Neural progenitor cell (in vitro differentiated cells): ENCODE results near the gene SLC9A5. TPM values are rescaled to one million over a fixed set of nuclear protein-coding genes. Genes with fewer than 3 reads are reported as not detected.

Source experiments
- DNase-seq: peaks from one replicate; pipeline ENCODE4 v3.0.0-alpha.2; 2016; ENCODE audit warnings: low spot score
- H2AFZ ChIP-seq: fragments of 200-600 bp; sonication (generic); replicated peaks from 2 replicates; pipeline ENCODE4 v1.6.1; 2016; ENCODE audit warnings: antibody characterized with exemption
- H3F3A ChIP-seq: fragments of 200-600 bp; sonication (generic); 2 replicates; pipeline ENCODE4 v1.6.1; 2016; ENCODE audit warnings: antibody characterized with exemption, low read depth
- H3K27ac ChIP-seq: fragments of 200-600 bp; sonication (generic); 2 replicates; pipeline ENCODE4 v1.5.1; 2016; ENCODE audit warnings: mild to moderate bottlenecking
- H3K27me3 ChIP-seq: fragments of 200-600 bp; sonication (generic); 2 replicates; pipeline ENCODE4 v1.6.1; 2016; ENCODE audit warnings: mild to moderate bottlenecking, moderate library complexity
- H3K36me3 ChIP-seq: fragments of 200-600 bp; sonication (generic); 2 replicates; pipeline ENCODE4 v1.5.1; 2016
- H3K4me1 ChIP-seq: fragments of 200-600 bp; sonication (generic); 2 replicates; pipeline ENCODE4 v1.6.1; 2016; ENCODE audit warnings: mixed run types
- H3K4me2 ChIP-seq: fragments of 200-600 bp; sonication (generic); 2 replicates; pipeline ENCODE4 v1.6.1; 2016
- H3K4me3 ChIP-seq: fragments of 200-600 bp; sonication (generic); 2 replicates; pipeline ENCODE4 v1.5.1; 2016
- H3K79me2 ChIP-seq: fragments of 200-600 bp; sonication (generic); 2 replicates; pipeline ENCODE4 v1.6.1; 2016; ENCODE audit warnings: low read depth
- H3K9ac ChIP-seq: fragments of 200-600 bp; sonication (generic); 2 replicates; pipeline ENCODE4 v1.6.1; 2016
- H3K9me3 ChIP-seq: fragments of 200-600 bp; sonication (generic); 2 replicates; pipeline ENCODE4 v1.5.1; 2016; ENCODE audit warnings: low read depth
- H4K20me1 ChIP-seq: fragments of 200-600 bp; sonication (generic); 2 replicates; pipeline ENCODE4 v1.6.1; 2016; ENCODE audit warnings: low read depth
- H3K27ac Mint-ChIP-seq: 3 replicates; pipeline ENCODE4 v1.8.0; 2021; ENCODE audit warnings: mixed read lengths
- H3K27me3 Mint-ChIP-seq: 2 replicates; pipeline ENCODE4 v1.8.0; 2022; ENCODE audit warnings: low read depth, mild to moderate bottlenecking, inconsistent platforms, moderate library complexity, mixed read lengths; ENCODE audit not compliant: insufficient read depth
- H3K36me3 Mint-ChIP-seq: 3 replicates; pipeline ENCODE4 v1.8.0; 2021; ENCODE audit warnings: mixed read lengths
- H3K4me1 Mint-ChIP-seq: 3 replicates; pipeline ENCODE4 v1.8.0; 2021; ENCODE audit warnings: mixed read lengths
- H3K4me3 Mint-ChIP-seq: 3 replicates; pipeline ENCODE4 v1.8.0; 2021; ENCODE audit warnings: mild to moderate bottlenecking, moderate library complexity, mixed read lengths
- H3K9me3 Mint-ChIP-seq: 3 replicates; pipeline ENCODE4 v1.8.0; 2020; ENCODE audit warnings: mixed read lengths
- CTCF ChIP-seq: fragments of 200-600 bp; sonication (generic); IDR thresholded peaks from 2 replicates; pipeline ENCODE4 v1.5.1; 2017; ENCODE audit warnings: antibody characterized with exemption, mild to moderate bottlenecking
- EZH2 ChIP-seq: fragments of 200-600 bp; sonication (generic); IDR thresholded peaks from 2 replicates; pipeline ENCODE4 v1.6.1; 2017; ENCODE audit warnings: antibody characterized with exemption, mild to moderate bottlenecking, moderate library complexity
- EZH2phosphoT487 ChIP-seq: fragments of 200-600 bp; sonication (generic); IDR thresholded peaks from 2 replicates; pipeline ENCODE4 v1.6.1; 2017; ENCODE audit warnings: antibody characterized with exemption
- total RNA-seq: library from RNA; depleted of rRNA; stranded (reverse); fragments of >200 nt; gene quantifications from 2 replicates; pipeline ENCODE4 v1.2.3, GENCODE V29; 2015; ENCODE audit warnings: low replicate concordance

The SLC9A5 gene
- total RNA-seq, 1 donor from 2014 or later, result 2.5 TPM

- Histone ChIP-seq H3K27me3 (no peaks in the 10 kb centered on the region), H2AFZ (no peak overlapping the region), H3K9me3 (no peaks in the 10 kb centered on the region), H3K36me3 (no peaks in the 10 kb centered on the region), H3K4me3 (no peak overlapping the region), H3K4me2 (no peak overlapping the region), H3K79me2 (no peaks in the 10 kb centered on the region), H3K4me1 (no peaks in the 10 kb centered on the region), H3K27ac (no peak overlapping the region), H3K9ac (no peak overlapping the region), H3F3A (no peaks in the 10 kb centered on the region), H4K20me1 (no peaks in the 10 kb centered on the region)
- no peaks in the 10 kb centered on the region for H3K36me3 Mint-ChIP-seq
- TF ChIP-seq EZH2phosphoT487 (no peak), CTCF (no peak), EZH2 (no peak)
- H3K27me3 Mint-ChIP-seq, result peaks cover 5% of the 10 kb centered on the region
- peaks cover 2% of the 10 kb centered on the region for H3K9me3 Mint-ChIP-seq
- no peak overlapping the region for H3K27ac Mint-ChIP-seq
- H3K4me1 Mint-ChIP-seq, result peaks cover 5% of the 10 kb centered on the region
- no peak overlapping the region for H3K4me3 Mint-ChIP-seq
- DNase-seq, result no peak
Observed at GRCh38 chr16:67264866-67265265, 16.1 kb downstream of the SLC9A5 start.

- H3K36me3 Mint-ChIP-seq, result no peaks in the 10 kb centered on the region
- Histone ChIP-seq H3K4me3 (no peak overlapping the region), H2AFZ (no peak overlapping the region), H3K4me2 (no peak overlapping the region), H3K27ac (no peak overlapping the region), H3K27me3 (no peaks in the 10 kb centered on the region), H3F3A (no peaks in the 10 kb centered on the region), H3K9me3 (no peaks in the 10 kb centered on the region), H3K36me3 (no peaks in the 10 kb centered on the region), H3K4me1 (no peaks in the 10 kb centered on the region), H3K9ac (no peak overlapping the region), H3K79me2 (no peaks in the 10 kb centered on the region), H4K20me1 (no peaks in the 10 kb centered on the region)
- H3K27ac Mint-ChIP-seq, result no peak overlapping the region
- no peak overlapping the region for H3K4me3 Mint-ChIP-seq
- TF ChIP-seq EZH2phosphoT487 (no peak), CTCF (no peak)
- H3K9me3 Mint-ChIP-seq, result peaks cover 2% of the 10 kb centered on the region
- no peak for DNase-seq
- H3K27me3 Mint-ChIP-seq, result peaks cover 5% of the 10 kb centered on the region
- H3K4me1 Mint-ChIP-seq, result peaks cover under 1% of the 10 kb centered on the region
Observed at GRCh38 chr16:67265834-67266233, 17.1 kb downstream of the SLC9A5 start.

- no peaks in the 10 kb centered on the region for H4K20me1 ChIP-seq
- Mint-ChIP-seq H3K4me1 (no peaks in the 10 kb centered on the region), H3K27ac (no peak overlapping the region), H3K9me3 (peaks cover 2% of the 10 kb centered on the region), H3K27me3 (peaks cover 7% of the 10 kb centered on the region), H3K36me3 (no peaks in the 10 kb centered on the region), H3K4me3 (no peak overlapping the region)
- no peaks in the 10 kb centered on the region for H3K36me3 ChIP-seq
- H3K4me1 ChIP-seq, result no peaks in the 10 kb centered on the region
- DNase-seq, result no peak
- H3K4me3 ChIP-seq, result no peak overlapping the region
- no peaks in the 10 kb centered on the region for H3K79me2 ChIP-seq
- no peak overlapping the region for H3K27ac ChIP-seq
- H3F3A ChIP-seq, result no peaks in the 10 kb centered on the region
- H2AFZ ChIP-seq, result no peak overlapping the region
- H3K9ac ChIP-seq, result no peak overlapping the region
- H3K9me3 ChIP-seq, result no peaks in the 10 kb centered on the region
- H3K27me3 ChIP-seq, result no peaks in the 10 kb centered on the region
- H3K4me2 ChIP-seq, result no peak overlapping the region
- TF ChIP-seq EZH2phosphoT487, result no peak
- TF ChIP-seq CTCF, result no peak
- TF ChIP-seq EZH2, result no peak
Observed at GRCh38 chr16:67268136-67268579, 19.4 kb downstream of the SLC9A5 start.
